ENCODE measurements around the gene SWAP70. TPM values are rescaled to one million over a fixed set of nuclear protein-coding genes. Genes with fewer than 3 reads are reported as not detected.
"Not testable (repeated sequence)": the region's sequence is repeated elsewhere in the genome, so short reads cannot be mapped to it uniquely, and the experiment has no call there.

Gene SWAP70
- total RNA-seq, 1 donor from 2014 or later, result 20.4 TPM

GRCh38 chr11:9700105-9700801 is 36.4 kb downstream of the SWAP70 start:
- DNase-seq (ENCODE audit: low spot score), result no peak
- no peaks in the 10 kb centered on the region for H3K9me3 Mint-ChIP-seq (ENCODE audit: low read depth)
- TF ChIP-seq CTCF (IDR thresholded peaks at IDR 0.05), result no peak
- H3K36me3 Mint-ChIP-seq (ENCODE audit: low read depth), result peaks cover 9% of the 10 kb centered on the region
- peak overlapping the region; percentile 77 for H3K27ac Mint-ChIP-seq (ENCODE audit: unreplicated experiment)
- H3K27me3 Mint-ChIP-seq (ENCODE audit: low read depth), result no peaks in the 10 kb centered on the region
- H3K4me3 Mint-ChIP-seq (ENCODE audit: unreplicated experiment), result no peak overlapping the region
- peaks cover 28% of the 10 kb centered on the region for H3K4me1 Mint-ChIP-seq (ENCODE audit: low read depth)

- Mint-ChIP-seq H3K36me3 (ENCODE audit: low read depth) (peaks cover 3% of the 10 kb centered on the region), H3K9me3 (ENCODE audit: low read depth) (no peaks in the 10 kb centered on the region), H3K27me3 (ENCODE audit: low read depth) (no peaks in the 10 kb centered on the region), H3K27ac (ENCODE audit: unreplicated experiment) (peak overlapping the region; percentile 84), H3K4me3 (ENCODE audit: unreplicated experiment) (no peak overlapping the region), H3K4me1 (ENCODE audit: low read depth) (peaks cover 28% of the 10 kb centered on the region)
- no peak for DNase-seq (ENCODE audit: low spot score)
- no peak for TF ChIP-seq CTCF (IDR thresholded peaks at IDR 0.05)
Observed at GRCh38 chr11:9701799-9702198, 37.9 kb downstream of the SWAP70 start.

GRCh38 chr11:9703280-9703679 is 39.4 kb downstream of the SWAP70 start:
- peaks cover 31% of the 10 kb centered on the region for H3K4me1 Mint-ChIP-seq (ENCODE audit: low read depth)
- TF ChIP-seq CTCF (IDR thresholded peaks at IDR 0.05), result no peak
- H3K9me3 Mint-ChIP-seq (ENCODE audit: low read depth), result no peaks in the 10 kb centered on the region
- H3K27me3 Mint-ChIP-seq (ENCODE audit: low read depth), result no peaks in the 10 kb centered on the region
- DNase-seq (ENCODE audit: low spot score), result no peak
- no peak overlapping the region for H3K27ac Mint-ChIP-seq (ENCODE audit: unreplicated experiment)
- no peak overlapping the region for H3K4me3 Mint-ChIP-seq (ENCODE audit: unreplicated experiment)
- H3K36me3 Mint-ChIP-seq (ENCODE audit: low read depth), result no peaks in the 10 kb centered on the region

- TF ChIP-seq CTCF (IDR thresholded peaks at IDR 0.05), result no peak
- DNase-seq (ENCODE audit: low spot score), result no peak
- peaks cover 38% of the 10 kb centered on the region for H3K4me1 Mint-ChIP-seq (ENCODE audit: low read depth)
- no peaks in the 10 kb centered on the region for H3K36me3 Mint-ChIP-seq (ENCODE audit: low read depth)
- H3K27me3 Mint-ChIP-seq (ENCODE audit: low read depth), result no peaks in the 10 kb centered on the region
- H3K9me3 Mint-ChIP-seq (ENCODE audit: low read depth), result no peaks in the 10 kb centered on the region
- no peak overlapping the region for H3K27ac Mint-ChIP-seq (ENCODE audit: unreplicated experiment)
- no peak overlapping the region for H3K4me3 Mint-ChIP-seq (ENCODE audit: unreplicated experiment)
Observed at GRCh38 chr11:9704037-9704436, 40.2 kb downstream of the SWAP70 start.

GRCh38 chr11:9704620-9705019 is 40.7 kb downstream of the SWAP70 start:
- no peak for DNase-seq (ENCODE audit: low spot score)
- TF ChIP-seq CTCF (IDR thresholded peaks at IDR 0.05), result no peak
- Mint-ChIP-seq H3K4me1 (ENCODE audit: low read depth) (peaks cover 41% of the 10 kb centered on the region), H3K9me3 (ENCODE audit: low read depth) (no peaks in the 10 kb centered on the region), H3K27me3 (ENCODE audit: low read depth) (no peaks in the 10 kb centered on the region), H3K36me3 (ENCODE audit: low read depth) (no peaks in the 10 kb centered on the region), H3K27ac (ENCODE audit: unreplicated experiment) (no peak overlapping the region), H3K4me3 (ENCODE audit: unreplicated experiment) (no peak overlapping the region)

- not testable (repeated sequence) for H3K36me3 Mint-ChIP-seq (ENCODE audit: low read depth); H3K27me3 Mint-ChIP-seq (ENCODE audit: low read depth); H3K27ac Mint-ChIP-seq (ENCODE audit: unreplicated experiment); H3K9me3 Mint-ChIP-seq (ENCODE audit: low read depth); DNase-seq (ENCODE audit: low spot score); H3K4me3 Mint-ChIP-seq (ENCODE audit: unreplicated experiment)
- peaks cover 38% of the 10 kb centered on the region for H3K4me1 Mint-ChIP-seq (ENCODE audit: low read depth)
Observed at GRCh38 chr11:9705361-9705760, 41.5 kb downstream of the SWAP70 start.

All from chondrocyte (in vitro differentiated cells).